IMR-90 (cell line): ENCODE results near the gene EIF2A. TPM values are rescaled to one million over a fixed set of nuclear protein-coding genes. Genes with fewer than 3 reads are reported as not detected.

ENCODE experiments used
- ATAC-seq: fragments of 200-7000 bp; cut with Tn5 transposase; 2 replicates; pipeline ENCODE4 v1.9.1; 2020; ENCODE audit warnings: low read depth, mild to moderate bottlenecking, moderate library complexity
- BruUV-seq: library from RNA; stranded (reverse); fragments of 400-500 nt; replicated peaks from 2 replicates; lab custom pipeline; 2021; lab: Mats Ljungman, UMichigan
- CTCF ChIA-PET: fragments of 300-600 bp; formaldehyde crosslinking; extraction: SDS; loops from one replicate; lab custom pipeline; 2021; ENCODE audit warnings: antibody characterized with exemption; lab: Yijun Ruan, JAX
- POLR2A ChIA-PET: fragments of 300-600 bp; sonication (Branson Sonifier 250); formaldehyde crosslinking; loops from one replicate; lab custom pipeline; 2022; ENCODE audit warnings: antibody characterized with exemption; ENCODE audit not compliant: unreplicated experiment; lab: Charles Lee
- DNase-seq: peaks from one replicate; pipeline ENCODE4 v3.0.0; 2013
- H2AFZ ChIP-seq: replicated peaks from 2 replicates; pipeline ENCODE3; 2013; ENCODE audit warnings: low read length, mild to moderate bottlenecking; ENCODE audit not compliant: poor library complexity
- H2AK5ac ChIP-seq: 2 replicates; pipeline ENCODE4 v1.6.1; 2013; ENCODE audit warnings: low read depth, low read length, inconsistent platforms
- H2AK9ac ChIP-seq: replicated peaks from 2 replicates; pipeline ENCODE3; 2013; ENCODE audit warnings: mild to moderate bottlenecking, low read depth, low read length, moderate library complexity; ENCODE audit not compliant: poor library complexity
- H2BK120ac ChIP-seq: 2 replicates; pipeline ENCODE4 v1.6.1; 2013; ENCODE audit warnings: low read depth, low read length, inconsistent platforms
- H2BK15ac ChIP-seq: 3 replicates; pipeline ENCODE4 v1.6.1; 2013; ENCODE audit warnings: low read depth, low read length, inconsistent platforms
- H2BK20ac ChIP-seq: 2 replicates; pipeline ENCODE4 v1.6.1; 2013; ENCODE audit warnings: low read depth, mild to moderate bottlenecking, inconsistent platforms, low read length, moderate library complexity
- H2BK5ac ChIP-seq: 2 replicates; pipeline ENCODE4 v1.6.1; 2013; ENCODE audit warnings: mild to moderate bottlenecking, low read depth, low read length, inconsistent platforms; ENCODE audit not compliant: poor library complexity, severe bottlenecking
- H3K14ac ChIP-seq: replicated peaks from 2 replicates; pipeline ENCODE4 v1.6.1; 2013; ENCODE audit warnings: low read depth, low read length, inconsistent platforms
- H3K18ac ChIP-seq: 2 replicates; pipeline ENCODE4 v1.6.1; 2013; ENCODE audit warnings: low read depth, low read length, control low read depth
- H3K23ac ChIP-seq: 2 replicates; pipeline ENCODE4 v1.6.1; 2013; ENCODE audit warnings: low read depth, low read length, inconsistent platforms
- H3K27ac ChIP-seq: 2 replicates; pipeline ENCODE4 v1.5.1; 2013; ENCODE audit warnings: mild to moderate bottlenecking, control low read depth, low read length; ENCODE audit not compliant: insufficient read depth
- H3K27me3 ChIP-seq: 2 replicates; pipeline ENCODE4 v1.6.1; 2013; ENCODE audit warnings: low read length; ENCODE audit not compliant: control insufficient read depth, insufficient read depth
- H3K36me3 ChIP-seq: 2 replicates; pipeline ENCODE4 v1.6.1; 2013; ENCODE audit warnings: low read length, mixed read lengths; ENCODE audit not compliant: control insufficient read depth, insufficient read depth
- H3K4ac ChIP-seq: 2 replicates; pipeline ENCODE4 v1.6.1; 2013; ENCODE audit warnings: low read depth, low read length, inconsistent platforms
- H3K4me1 ChIP-seq: 2 replicates; pipeline ENCODE4 v1.6.1; 2013; ENCODE audit warnings: low read length, mixed read lengths; ENCODE audit not compliant: control insufficient read depth, insufficient read depth
- H3K4me2 ChIP-seq: 2 replicates; pipeline ENCODE4 v1.6.1; 2013; ENCODE audit warnings: low read depth, mild to moderate bottlenecking, control low read depth, low read length, moderate library complexity
- H3K4me3 ChIP-seq: 2 replicates; pipeline ENCODE4 v1.5.1; 2013; ENCODE audit warnings: low read depth, mild to moderate bottlenecking, control low read depth, low read length, moderate library complexity; ENCODE audit not compliant: insufficient read depth
- H3K56ac ChIP-seq: 2 replicates; pipeline ENCODE4 v1.6.1; 2013; ENCODE audit warnings: low read length, inconsistent platforms; ENCODE audit not compliant: insufficient read depth; ENCODE audit errors: extremely low read depth
- H3K79me1 ChIP-seq, 2 experiments: 2 replicates each; pipeline ENCODE4 v1.6.1; 2013; ENCODE audit warnings: low read length in 2 of 2, inconsistent platforms in 1 of 2, low read depth in 1 of 2
- H3K9ac ChIP-seq: 2 replicates; pipeline ENCODE4 v1.6.1; 2013; ENCODE audit warnings: low read depth, low read length, control low read depth
- H3K9me1 ChIP-seq: 2 replicates; pipeline ENCODE4 v1.6.1; 2013; ENCODE audit warnings: low read length, inconsistent platforms; ENCODE audit not compliant: insufficient read depth
- H3K9me3 ChIP-seq: 2 replicates; pipeline ENCODE4 v1.6.1; 2013; ENCODE audit warnings: low read length; ENCODE audit not compliant: control insufficient read depth, insufficient read depth
- H4K20me1 ChIP-seq: 2 replicates; pipeline ENCODE4 v1.6.1; 2013; ENCODE audit warnings: low read length, inconsistent platforms; ENCODE audit not compliant: insufficient read depth
- H4K5ac ChIP-seq: 2 replicates; pipeline ENCODE4 v1.6.1; 2013; ENCODE audit warnings: mild to moderate bottlenecking, low read depth, low read length, control low read depth
- H4K8ac ChIP-seq, 2 experiments: 2 replicates each; pipeline ENCODE4 v1.6.1; 2013; ENCODE audit warnings: low read depth in 2 of 2, low read length in 2 of 2, control low read depth in 1 of 2, inconsistent platforms in 1 of 2
- H4K91ac ChIP-seq: 2 replicates; pipeline ENCODE4 v1.6.1; 2013; ENCODE audit warnings: low read depth, low read length, inconsistent platforms; ENCODE audit not compliant: insufficient read depth
- MAZ ChIP-seq: IDR thresholded peaks from 2 replicates; pipeline ENCODE4 v1.6.1; 2012; ENCODE audit warnings: low read depth, mild to moderate bottlenecking, low read length, improper control_type of control experiment, moderate library complexity, borderline replicate concordance
- RAD21 ChIP-seq: IDR thresholded peaks from 2 replicates; pipeline ENCODE4 v1.6.1; 2012; ENCODE audit warnings: low read length, improper control_type of control experiment
- SMC3 ChIP-seq: fragments of 150-350 bp; IDR thresholded peaks from 2 replicates; pipeline ENCODE4 v1.6.1; 2016; ENCODE audit warnings: low read depth, mild to moderate bottlenecking, antibody characterized with exemption, low read length, moderate library complexity
- WGBS, 2 experiments: methylation state at CpG; one replicate each; pipeline versions ENCODE4 v1.1.5 to v1.1.7; 2013; ENCODE audit warnings: missing lambda C conversion rate in 2 of 2; ENCODE audit not compliant: insufficient read length in 1 of 2; ENCODE audit errors: extremely low coverage in 2 of 2; 5-methylcytosine and 5-hydroxymethylcytosine counted together
- dilution Hi-C: fragments of 300-500 bp; cut with HindIII; formaldehyde crosslinking; loops from one replicate; pipeline ENCODE4 v1.14.3; 2018; ENCODE audit warnings: low sequenced_read_pairs; ENCODE audit not compliant: unreplicated experiment
- in situ Hi-C: fragments of 300-500 bp; cut with MboI; formaldehyde crosslinking; loops from 3 replicates; pipeline ENCODE4 v1.14.3; 2019; ENCODE audit warnings: low sequenced_read_pairs, inconsistent platforms, mixed read lengths
- intact Hi-C: fragments of 100-400 bp; cut with micrococcal nuclease; formaldehyde crosslinking; loops from 2 replicates; pipeline ENCODE4 v1.10.0; 2022
- polyA plus RNA-seq, 3 experiments: library from polyadenylated mRNA; depleted of rRNA; stranded (reverse); fragments of >200 nt; gene quantifications; 2 replicates each; pipeline ENCODE4 v1.2.3, GENCODE V29; 2012; ENCODE audit warnings: low replicate concordance in 1 of 3
- total RNA-seq: library from RNA; depleted of rRNA; stranded (reverse); fragments of >200 nt; gene quantifications from 2 replicates; pipeline ENCODE4 v1.2.3, GENCODE V29; 2012
- TF ChIP-seq, protein P1 (sequence below): conservative IDR thresholded peaks from 2 replicates; pipeline ENCODE4 v1.5.1; 2012; ENCODE audit warnings: mild to moderate bottlenecking, low read depth, low read length, improper control_type of control experiment

EIF2A gene
- total and polyA plus RNA-seq, 2 of the 4 experiments (the other 2 are of a cell fraction) = 61.2 to 166 TPM

DNA sequence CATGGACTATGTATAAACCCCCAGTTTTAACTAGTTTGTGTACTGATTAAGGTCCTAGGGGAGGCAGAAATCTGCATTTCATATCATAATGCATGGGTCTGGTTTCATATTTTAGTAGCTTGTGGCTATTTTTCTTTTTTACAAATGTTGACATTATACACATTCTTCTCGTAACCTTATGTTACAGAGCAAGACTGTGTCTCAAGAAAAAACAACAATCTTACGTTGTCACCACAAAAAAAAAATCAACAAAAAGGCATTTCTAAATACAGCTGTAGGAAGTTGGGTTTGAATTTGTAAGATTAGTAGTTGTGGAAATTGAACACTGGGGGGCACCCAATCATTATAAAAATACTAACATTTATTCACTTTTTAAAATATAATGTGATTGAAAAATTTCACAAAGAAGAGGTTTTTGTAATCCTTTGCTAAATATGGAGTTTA, 18.2 kb upstream of the EIF2A start:
- no peak overlapping the region for H3K14ac ChIP-seq
- H4K5ac ChIP-seq = no peak overlapping the region
- peak; percentile 52 for DNase-seq
- H3K4me1 ChIP-seq = no peaks in the 10 kb centered on the region
- no peak overlapping the region for H3K4ac ChIP-seq
- no peaks in the 10 kb centered on the region for H3K36me3 ChIP-seq
- H3K9me1 ChIP-seq = no peaks in the 10 kb centered on the region
- BruUV-seq = no TSS peak
- H4K91ac ChIP-seq = no peak overlapping the region
- no peaks in the 10 kb centered on the region for H3K27me3 ChIP-seq
- intact Hi-C loops (loop anchor here (1.0 to 10.0 kb wide), 4 partner anchors 64 to 618 kb away; no protein-coding TSS in a partner anchor), dilution Hi-C loops (no loop called here), in situ Hi-C loops (no loop called here)
- H3K27ac ChIP-seq = no peak overlapping the region
- no peak overlapping the region for H2AK5ac ChIP-seq
- H2BK20ac ChIP-seq = no peak overlapping the region
- no peaks in the 10 kb centered on the region for H4K20me1 ChIP-seq
- no peaks in the 10 kb centered on the region for H3K79me1 ChIP-seq
- H3K18ac ChIP-seq = no peak overlapping the region
- H3K9ac ChIP-seq = peak overlapping the region; percentile 51; the same call in 1 of the 2 replicates
- H2AK9ac ChIP-seq = no peak overlapping the region
- H2AFZ ChIP-seq = no peak overlapping the region
- no peaks in the 10 kb centered on the region for H3K9me3 ChIP-seq
- H3K4me2 ChIP-seq = peak overlapping the region; percentile 86
- TF ChIP-seq, protein P1, sequence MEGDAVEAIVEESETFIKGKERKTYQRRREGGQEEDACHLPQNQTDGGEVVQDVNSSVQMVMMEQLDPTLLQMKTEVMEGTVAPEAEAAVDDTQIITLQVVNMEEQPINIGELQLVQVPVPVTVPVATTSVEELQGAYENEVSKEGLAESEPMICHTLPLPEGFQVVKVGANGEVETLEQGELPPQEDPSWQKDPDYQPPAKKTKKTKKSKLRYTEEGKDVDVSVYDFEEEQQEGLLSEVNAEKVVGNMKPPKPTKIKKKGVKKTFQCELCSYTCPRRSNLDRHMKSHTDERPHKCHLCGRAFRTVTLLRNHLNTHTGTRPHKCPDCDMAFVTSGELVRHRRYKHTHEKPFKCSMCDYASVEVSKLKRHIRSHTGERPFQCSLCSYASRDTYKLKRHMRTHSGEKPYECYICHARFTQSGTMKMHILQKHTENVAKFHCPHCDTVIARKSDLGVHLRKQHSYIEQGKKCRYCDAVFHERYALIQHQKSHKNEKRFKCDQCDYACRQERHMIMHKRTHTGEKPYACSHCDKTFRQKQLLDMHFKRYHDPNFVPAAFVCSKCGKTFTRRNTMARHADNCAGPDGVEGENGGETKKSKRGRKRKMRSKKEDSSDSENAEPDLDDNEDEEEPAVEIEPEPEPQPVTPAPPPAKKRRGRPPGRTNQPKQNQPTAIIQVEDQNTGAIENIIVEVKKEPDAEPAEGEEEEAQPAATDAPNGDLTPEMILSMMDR = peak; percentile 51
- TF ChIP-seq MAZ (no peak), RAD21 (peak; percentile 48), SMC3 (0 out of 2 replicates have a peak, but pooled peaks have one; percentile 26)
- ChIA-PET CTCF (interaction anchor here (0.6 to 1.2 kb wide), 3 partner anchors 15 to 95 kb away, joined by 3 read pairs; no protein-coding TSS in a partner anchor), POLR2A (interaction anchor here (0.6 kb wide), 1 partner anchor 175 kb away, joined by 3 read pairs; the partner anchor contains the start of gene ERICH6)
- ATAC-seq = peak; percentile 63
- no peak overlapping the region for H3K23ac ChIP-seq
- H4K8ac ChIP-seq = no peak overlapping the region
- WGBS, 2 experiments = no CpG with 5 or more reads among the region's 2 CpGs
- H3K4me3 ChIP-seq = no peak overlapping the region
- no peak overlapping the region for H2BK15ac ChIP-seq
- H3K56ac ChIP-seq = no peak overlapping the region
- no peak overlapping the region for H2BK5ac ChIP-seq
- H2BK120ac ChIP-seq = no peak overlapping the region
